Epithelial cell of proximal tubule (primary cell): Measurements from ENCODE around the gene CFAP221. TPM values are rescaled to one million over a fixed set of nuclear protein-coding genes. Genes with fewer than 3 reads are reported as not detected.

Experiments used
- DNase-seq: peaks from one replicate; pipeline ENCODE4 v3.0.0-alpha.2; 2011; ENCODE audit warnings: low read depth
- H3K4me3 ChIP-seq: 2 replicates; pipeline ENCODE4 v1.5.1; 2011; ENCODE audit warnings: low read depth, mild to moderate bottlenecking, low read length
- CTCF ChIP-seq: conservative IDR thresholded peaks from 2 replicates; pipeline ENCODE4 v1.5.1; 2012; ENCODE audit warnings: low read depth, mild to moderate bottlenecking, low read length
- total RNA-seq: library from RNA; depleted of rRNA; stranded (reverse); fragments of >200 nt; gene quantifications from 2 replicates; pipeline ENCODE4 v1.2.3, GENCODE V29; 2015

The CFAP221 gene
- total RNA-seq, 1 donor from 2014 or later = not detected

GRCh38 chr2:119662297-119662696 lies 118.0 kb downstream of the CFAP221 start:
- no peak for TF ChIP-seq CTCF
- no peak overlapping the region for H3K4me3 ChIP-seq
- DNase-seq = no peak

- no peak overlapping the region for H3K4me3 ChIP-seq
- DNase-seq = no peak
- no peak for TF ChIP-seq CTCF
These were observed 124.3 kb downstream of the CFAP221 start for GRCh38 chr2:119668546-119668945.

GRCh38 chr2:119671016-119671415 lies 126.8 kb downstream of the CFAP221 start:
- TF ChIP-seq CTCF = no peak
- no peak for DNase-seq
- no peak overlapping the region for H3K4me3 ChIP-seq

GRCh38 chr2:119671752-119672151 lies 127.5 kb downstream of the CFAP221 start:
- H3K4me3 ChIP-seq = no peak overlapping the region
- no peak for DNase-seq
- TF ChIP-seq CTCF = no peak

- no peak overlapping the region for H3K4me3 ChIP-seq
- no peak for DNase-seq
- TF ChIP-seq CTCF = no peak
These were observed 128.1 kb downstream of the CFAP221 start for GRCh38 chr2:119672161-119672862.

GRCh38 chr2:119673796-119674195 lies 129.5 kb downstream of the CFAP221 start:
- DNase-seq = no peak
- H3K4me3 ChIP-seq = no peak overlapping the region
- no peak for TF ChIP-seq CTCF
